Measurements from ENCODE around the gene KLK15.
"Not testable (repeated sequence)": the region's sequence is repeated elsewhere in the genome, so short reads cannot be mapped to it uniquely, and the experiment has no call there.

The KLK15 gene

GRCh38 chr19:50796634-50797428 is 36.5 kb downstream of the KLK15 start:
- no peak for DNase-seq (ENCODE audit: low read depth in 2 of 2)

GRCh38 chr19:50796128-50796633 is 37.2 kb downstream of the KLK15 start:
- no peak for DNase-seq (ENCODE audit: low read depth in 2 of 2)

GRCh38 chr19:50795664-50796073 is 37.7 kb downstream of the KLK15 start:
- DNase-seq (ENCODE audit: low read depth in 2 of 2) = no peak

GRCh38 chr19:50794876-50795663 is 38.3 kb downstream of the KLK15 start:
- DNase-seq (ENCODE audit: low read depth in 2 of 2) = peak; percentile 36 to 49

- DNase-seq (ENCODE audit: low read depth in 2 of 2) = peak in 1 of 2 donors; percentile 26
These were observed 39.1 kb downstream of the KLK15 start for GRCh38 chr19:50794074-50794875.

GRCh38 chr19:50793558-50794065 is 39.8 kb downstream of the KLK15 start:
- no peak for DNase-seq (ENCODE audit: low read depth in 2 of 2)

GRCh38 chr19:50792272-50793250 is 40.8 kb downstream of the KLK15 start:
- no peak for DNase-seq (ENCODE audit: low read depth in 2 of 2)

GRCh38 chr19:50791594-50792271 is 41.6 kb downstream of the KLK15 start:
- no peak for DNase-seq (ENCODE audit: low read depth in 2 of 2)

GRCh38 chr19:50790922-50791467 is 42.4 kb downstream of the KLK15 start:
- DNase-seq (ENCODE audit: low read depth in 2 of 2) = no peak

- DNase-seq (ENCODE audit: low read depth in 2 of 2) = no peak
These were observed 43.0 kb downstream of the KLK15 start, which contains the start of gene ACP4 for GRCh38 chr19:50790396-50790795. ACP4 (plus strand) TSS chr19:50790415; CDS start chr19:50790415, 0 bp downstream.

GRCh38 chr19:50785329-50785728 is 48.0 kb downstream of the KLK15 start:
- no peak for DNase-seq (ENCODE audit: low read depth in 2 of 2)

GRCh38 chr19:50784710-50785109 is 48.7 kb downstream of the KLK15 start:
- no peak for DNase-seq (ENCODE audit: low read depth in 2 of 2)

- DNase-seq (ENCODE audit: low read depth in 2 of 2) = not testable (repeated sequence)
These were observed 49.6 kb downstream of the KLK15 start for GRCh38 chr19:50783848-50784152.

- DNase-seq (ENCODE audit: low read depth in 2 of 2) = no peak
These were observed 52.5 kb downstream of the KLK15 start for GRCh38 chr19:50780753-50781435.

- no peak for DNase-seq (ENCODE audit: low read depth in 2 of 2)
These were observed 53.6 kb downstream of the KLK15 start for GRCh38 chr19:50779504-50780457.

GRCh38 chr19:50778906-50779430 is 54.4 kb downstream of the KLK15 start:
- DNase-seq (ENCODE audit: low read depth in 2 of 2) = no peak

GRCh38 chr19:50777830-50778303 is 55.5 kb downstream of the KLK15 start:
- no peak for DNase-seq (ENCODE audit: low read depth in 2 of 2)
